ENCODE measurements around the gene NACC1.

GRCh38 chr19:13079542-13079986, 38.5 kb upstream of the NACC1 start:
- TF ChIP-seq POLR2AphosphoS5 (IDR thresholded peaks at IDR 0.05; ENCODE audit: borderline replicate concordance, low read depth, low read length) = no peak
- TF ChIP-seq EZH2 (IDR thresholded peaks at IDR 0.05) = no peak
- no peak for TF ChIP-seq FOXP2 (optimal IDR thresholded peaks at IDR 0.05; ENCODE audit: control extremely low read depth, extremely low read length, insufficient read depth)
